Neural progenitor cell (in vitro differentiated cells): ENCODE results near the gene CTSC.

Experiments used
- CTCF ChIP-seq: fragments of 200-600 bp; sonication (generic); IDR thresholded peaks from 2 replicates; pipeline ENCODE4 v1.5.1; 2017; ENCODE audit warnings: antibody characterized with exemption, mild to moderate bottlenecking
- EZH2 ChIP-seq: fragments of 200-600 bp; sonication (generic); IDR thresholded peaks from 2 replicates; pipeline ENCODE4 v1.6.1; 2017; ENCODE audit warnings: antibody characterized with exemption, mild to moderate bottlenecking, moderate library complexity

- TF ChIP-seq CTCF, result no peak
- no peak for TF ChIP-seq EZH2
Measured at GRCh38 chr11:88312628-88313027, 24.9 kb downstream of the CTSC start.
